Measurements from ENCODE around the gene MLXIP. TPM values are rescaled to one million over a fixed set of nuclear protein-coding genes. Genes with fewer than 3 reads are reported as not detected.
A peak's percentile ranks its signal among the peaks of the same experiment; 100 is the strongest.

Gene MLXIP
- total and polyA plus RNA-seq, 12 donors = 11.5 to 37.9 (median 20.9) TPM

DNA sequence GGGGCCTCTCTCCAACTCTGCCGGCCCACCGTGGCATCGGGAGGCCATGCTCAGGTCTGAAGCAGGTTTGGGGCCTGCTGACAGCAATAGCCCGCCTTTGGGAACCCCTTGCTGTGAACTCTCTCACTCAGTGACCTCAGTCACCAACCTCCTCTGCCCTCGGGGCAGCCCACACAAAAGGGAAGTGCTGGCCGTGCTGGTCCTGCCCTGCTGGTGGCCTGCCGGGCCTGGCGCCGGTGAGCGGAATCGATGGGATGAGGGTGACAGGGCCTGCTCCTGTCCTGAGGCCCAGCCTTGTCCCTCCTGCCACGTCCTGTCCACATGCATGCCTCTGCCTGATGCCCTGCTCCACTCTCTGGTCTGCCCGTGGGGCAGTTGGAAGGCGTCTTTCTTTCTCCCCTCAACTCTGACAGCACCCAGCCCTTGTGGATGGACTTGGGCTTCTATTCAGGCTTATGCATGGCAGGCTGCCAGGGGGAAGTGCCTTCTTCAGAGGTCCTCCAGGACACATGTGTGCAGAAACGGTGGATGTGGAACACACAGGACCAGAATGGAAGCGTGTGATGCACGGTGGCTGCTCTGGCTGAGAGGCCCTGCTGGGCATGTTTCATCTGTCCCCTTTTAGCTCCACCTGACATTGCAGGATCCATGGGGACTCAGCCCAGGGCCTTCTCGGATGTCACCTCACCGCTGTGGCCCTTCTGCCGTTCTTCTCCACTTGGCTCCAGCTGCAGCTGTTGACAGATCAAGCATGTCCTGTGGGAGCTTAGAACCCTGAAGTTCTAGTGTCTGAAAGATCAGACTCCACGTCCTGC, 63.6 kb downstream of the MLXIP start:
- peak in 1 of 8 donors; percentile 12 for ATAC-seq
- 78 to 79% methylated on average over 21 of the region's 21 CpGs for WGBS, 2 donors
- Histone ChIP-seq H3K27me3 (no peaks in the 10 kb centered on the region), H3K9me3 (no peaks in the 10 kb centered on the region), H3K4me1 (peaks cover 0 to 4% (median 0%) of the 10 kb centered on the region in 9 donors), H3K27ac (no peak overlapping the region), H3K4me3 (no peak overlapping the region), H3K36me3 (peaks cover 0 to 80% (median 27%) of the 10 kb centered on the region in 9 donors)
- intact Hi-C loops (cut with DNase I) = no loop called here
- DNase-seq = no peak
- TF ChIP-seq, protein P1, sequence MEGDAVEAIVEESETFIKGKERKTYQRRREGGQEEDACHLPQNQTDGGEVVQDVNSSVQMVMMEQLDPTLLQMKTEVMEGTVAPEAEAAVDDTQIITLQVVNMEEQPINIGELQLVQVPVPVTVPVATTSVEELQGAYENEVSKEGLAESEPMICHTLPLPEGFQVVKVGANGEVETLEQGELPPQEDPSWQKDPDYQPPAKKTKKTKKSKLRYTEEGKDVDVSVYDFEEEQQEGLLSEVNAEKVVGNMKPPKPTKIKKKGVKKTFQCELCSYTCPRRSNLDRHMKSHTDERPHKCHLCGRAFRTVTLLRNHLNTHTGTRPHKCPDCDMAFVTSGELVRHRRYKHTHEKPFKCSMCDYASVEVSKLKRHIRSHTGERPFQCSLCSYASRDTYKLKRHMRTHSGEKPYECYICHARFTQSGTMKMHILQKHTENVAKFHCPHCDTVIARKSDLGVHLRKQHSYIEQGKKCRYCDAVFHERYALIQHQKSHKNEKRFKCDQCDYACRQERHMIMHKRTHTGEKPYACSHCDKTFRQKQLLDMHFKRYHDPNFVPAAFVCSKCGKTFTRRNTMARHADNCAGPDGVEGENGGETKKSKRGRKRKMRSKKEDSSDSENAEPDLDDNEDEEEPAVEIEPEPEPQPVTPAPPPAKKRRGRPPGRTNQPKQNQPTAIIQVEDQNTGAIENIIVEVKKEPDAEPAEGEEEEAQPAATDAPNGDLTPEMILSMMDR (IDR thresholded peaks at IDR 0.05) = no peak

DNA sequence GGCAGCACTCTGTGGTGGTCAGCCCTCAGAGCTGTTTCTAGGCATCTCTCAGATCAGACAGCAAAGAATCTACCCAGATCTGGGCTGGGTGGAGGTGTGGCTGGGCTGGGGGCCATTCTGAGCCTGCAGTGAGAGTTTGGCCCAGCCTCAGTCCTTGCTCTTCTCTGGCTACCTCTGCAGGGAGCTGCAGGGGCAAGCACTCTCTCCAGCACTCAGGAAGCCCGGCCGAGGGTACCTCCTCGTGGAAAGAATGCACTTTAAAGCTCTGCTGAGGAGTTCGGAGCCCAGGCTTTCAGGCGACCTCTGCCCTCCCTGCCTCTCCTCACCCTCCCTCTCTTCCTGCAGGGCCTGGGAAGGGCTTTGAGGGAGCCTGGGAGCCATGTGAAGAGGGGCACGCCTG, 64.3 kb downstream of the MLXIP start:
- no peaks in the 10 kb centered on the region for H3K9me3 ChIP-seq
- ATAC-seq (no peak), DNase-seq (no peak)
- no peak overlapping the region for H3K4me3 ChIP-seq
- 46 to 63% methylated on average over 6 of the region's 6 CpGs for WGBS, 2 donors
- H3K27ac ChIP-seq = no peak overlapping the region
- no peaks in the 10 kb centered on the region for H3K27me3 ChIP-seq
- H3K36me3 ChIP-seq = peaks cover 0 to 74% (median 25%) of the 10 kb centered on the region in 9 donors
- TF ChIP-seq, protein P1 (IDR thresholded peaks at IDR 0.05) = no peak
- H3K4me1 ChIP-seq = peaks cover 0 to 4% (median 0%) of the 10 kb centered on the region in 9 donors
- intact Hi-C loops (cut with DNase I) = no loop called here

DNA sequence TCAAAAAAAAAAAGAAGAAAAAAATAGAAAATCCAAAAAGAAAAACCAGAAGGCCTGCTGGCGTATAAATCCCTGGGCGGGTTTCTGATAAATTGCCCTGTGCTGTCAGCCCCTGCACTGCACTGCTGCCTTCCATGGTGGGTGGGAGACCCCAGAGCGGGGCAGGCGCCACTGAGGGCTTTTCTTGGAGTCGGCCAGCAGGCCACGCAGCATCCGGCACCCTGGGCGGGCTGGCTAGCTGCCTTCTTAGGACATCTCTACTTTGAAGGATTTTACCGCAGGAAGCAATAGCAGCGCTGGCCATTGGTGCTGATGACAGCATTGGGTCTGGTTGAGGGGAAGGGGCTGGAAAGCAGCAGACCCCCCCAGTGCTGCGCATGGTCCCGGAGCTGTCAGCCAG, 66.3 kb downstream of the MLXIP start:
- ATAC-seq (no peak), DNase-seq (no peak)
- Histone ChIP-seq H3K4me3 (no peak overlapping the region), H3K4me1 (peaks cover 0 to 4% (median 0%) of the 10 kb centered on the region in 9 donors), H3K9me3 (no peaks in the 10 kb centered on the region), H3K27me3 (no peaks in the 10 kb centered on the region), H3K27ac (no peak overlapping the region), H3K36me3 (peaks cover 0 to 54% (median 21%) of the 10 kb centered on the region in 9 donors)
- TF ChIP-seq, protein P1 (IDR thresholded peaks at IDR 0.05) = no peak
- WGBS, 2 donors = 93 to 97% methylated on average over 12 of the region's 12 CpGs
- intact Hi-C loops (cut with DNase I) = no loop called here

DNA sequence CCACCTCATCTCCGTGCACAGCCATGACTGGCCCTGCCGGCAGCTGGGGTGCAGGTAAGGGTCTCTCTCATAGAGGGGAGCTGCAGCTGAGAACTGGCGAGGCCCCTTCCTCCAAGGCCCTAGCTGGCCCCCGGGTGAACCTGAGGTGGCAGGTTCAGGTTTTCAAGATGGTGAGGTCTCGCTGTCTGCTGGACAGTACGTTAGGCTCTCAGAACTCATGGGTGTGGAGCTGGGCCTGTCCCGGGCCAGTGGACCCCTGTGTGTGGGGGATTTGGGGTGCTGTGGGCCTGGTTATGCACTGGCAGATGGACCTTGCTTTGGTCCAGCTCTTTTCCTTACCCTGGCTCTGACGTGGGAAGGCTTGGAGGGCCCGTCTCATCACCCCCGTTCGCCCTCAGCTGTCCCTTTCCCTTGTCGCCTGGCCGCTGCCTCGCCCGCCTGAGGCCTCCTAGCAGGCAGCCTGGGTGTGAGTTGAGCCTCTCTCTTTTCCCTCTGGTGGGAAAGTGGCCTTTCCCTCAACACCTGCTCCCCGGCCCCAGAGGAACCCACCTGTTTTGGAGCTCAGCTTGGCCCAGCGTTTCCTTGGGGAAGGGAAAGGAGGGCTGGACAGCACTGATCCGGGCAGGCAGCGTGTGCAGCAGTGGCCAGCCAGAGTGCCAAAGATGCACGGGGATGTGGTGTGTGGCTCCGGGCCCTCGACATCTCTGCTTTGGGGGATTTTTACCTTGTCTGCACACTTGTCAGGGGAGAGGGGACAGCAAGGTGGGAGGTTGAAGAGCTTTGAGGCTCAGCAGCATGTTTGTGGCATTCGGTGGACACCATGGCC, 67.2 kb downstream of the MLXIP start:
- H3K27ac ChIP-seq = no peak overlapping the region
- no peak overlapping the region for H3K4me3 ChIP-seq
- 92 to 93% methylated on average over 23 of the region's 23 CpGs for WGBS, 2 donors
- intact Hi-C loops (cut with DNase I) = no loop called here
- no peak for ATAC-seq
- no peaks in the 10 kb centered on the region for H3K27me3 ChIP-seq
- H3K9me3 ChIP-seq = no peaks in the 10 kb centered on the region
- TF ChIP-seq, protein P1 (IDR thresholded peaks at IDR 0.05) = no peak
- no peak for DNase-seq
- H3K4me1 ChIP-seq = peaks cover 0 to 4% (median 0%) of the 10 kb centered on the region in 9 donors
- peaks cover 0 to 45% (median 21%) of the 10 kb centered on the region in 9 donors for H3K36me3 ChIP-seq

All from heart right ventricle (tissue), 16 donors.